SW480 (cell line): ENCODE measurements around the gene NSUN2.

Source experiments
- DNase-seq: peaks from one replicate; pipeline ENCODE4 v3.0.0-alpha.2; 2016; ENCODE audit warnings: low spot score

The NSUN2 gene

DNA sequence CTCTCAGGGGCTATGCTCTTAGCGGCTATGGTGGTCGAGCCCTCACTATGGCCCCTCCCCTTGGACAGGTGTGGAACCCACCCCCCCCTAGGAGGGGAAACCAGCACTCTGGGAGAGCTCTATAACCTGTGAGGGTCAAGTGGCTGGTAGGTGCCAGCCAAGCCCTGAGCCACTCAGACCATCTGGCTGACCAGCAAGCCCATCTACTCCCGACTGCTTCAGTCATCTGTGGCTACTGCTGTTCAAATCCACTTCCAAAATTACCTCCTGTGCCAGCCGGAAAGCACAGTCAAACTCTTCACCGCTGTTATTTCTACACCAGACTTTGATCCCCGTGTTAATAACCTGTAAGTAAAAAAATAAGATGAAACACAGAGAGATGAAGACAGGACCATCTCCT, 28.5 kb downstream of the NSUN2 start:
- no peak for DNase-seq

DNA sequence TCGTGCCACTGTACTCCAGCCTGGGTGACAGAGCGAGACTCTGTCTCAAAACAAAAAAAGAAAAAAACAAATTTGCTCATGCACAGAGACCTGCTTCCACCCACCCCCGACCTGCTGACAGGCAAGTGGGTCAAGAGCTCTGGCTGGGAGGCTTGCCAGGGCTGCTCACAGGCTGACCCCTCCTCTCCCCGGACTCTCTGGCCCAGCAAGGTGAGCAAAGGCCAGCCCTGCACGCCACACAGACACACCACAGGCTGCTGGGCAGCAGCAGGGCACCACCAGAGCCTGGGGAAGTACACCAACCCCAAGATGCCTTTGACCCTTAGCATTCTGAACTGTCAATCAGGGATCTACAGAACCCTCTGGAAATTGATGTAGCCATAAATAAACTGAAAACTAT, 29.2 kb downstream of the NSUN2 start:
- no peak for DNase-seq

GRCh38 chr5:6602441-6602840, 30.4 kb downstream of the NSUN2 start:
- DNase-seq: no peak

- DNase-seq: no peak
These were observed 31.0 kb downstream of the NSUN2 start for GRCh38 chr5:6601816-6602215.

DNA sequence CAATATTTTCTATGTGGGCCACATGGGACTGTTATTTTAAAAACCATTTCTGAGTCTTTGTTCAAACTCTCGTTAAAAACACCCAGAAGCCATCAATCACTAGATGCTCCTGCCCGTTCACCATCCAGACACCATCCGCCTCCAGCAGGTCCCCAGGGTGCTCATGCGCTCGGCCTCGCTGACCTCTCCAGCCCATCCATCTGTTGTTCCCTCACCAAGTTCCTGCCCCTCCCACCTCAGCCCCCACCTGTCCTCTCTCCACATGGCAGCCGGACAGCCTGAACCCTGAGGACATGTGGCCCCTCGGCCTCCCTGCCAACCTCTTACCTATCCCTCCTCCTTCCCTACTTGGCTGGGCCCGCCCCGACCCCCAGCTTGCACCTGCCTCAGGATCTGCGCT, 31.6 kb downstream of the NSUN2 start:
- no peak for DNase-seq

DNA sequence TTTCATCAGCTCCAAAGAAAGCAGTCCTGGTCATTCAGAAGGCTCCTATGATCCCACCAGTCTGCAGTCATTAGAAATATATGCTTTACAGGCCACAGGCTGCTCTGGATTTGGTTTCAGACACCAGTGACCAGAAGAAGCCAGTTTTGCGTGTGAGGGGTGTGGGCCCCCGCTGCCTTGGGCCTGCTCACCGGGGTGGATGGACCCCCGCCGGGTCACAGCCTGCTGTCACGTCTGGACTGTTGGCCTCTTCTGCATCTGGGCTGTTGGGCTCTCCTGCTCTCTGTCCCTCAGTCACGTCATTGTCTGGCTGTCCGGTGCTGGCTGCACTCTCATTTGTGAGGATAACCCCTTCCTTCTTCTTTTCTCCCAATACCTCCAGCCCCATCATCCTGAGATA, 33.1 kb downstream of the NSUN2 start:
- DNase-seq: no peak

- DNase-seq: no peak
These were observed 34.4 kb downstream of the NSUN2 start for GRCh38 chr5:6598351-6598900.

DNA sequence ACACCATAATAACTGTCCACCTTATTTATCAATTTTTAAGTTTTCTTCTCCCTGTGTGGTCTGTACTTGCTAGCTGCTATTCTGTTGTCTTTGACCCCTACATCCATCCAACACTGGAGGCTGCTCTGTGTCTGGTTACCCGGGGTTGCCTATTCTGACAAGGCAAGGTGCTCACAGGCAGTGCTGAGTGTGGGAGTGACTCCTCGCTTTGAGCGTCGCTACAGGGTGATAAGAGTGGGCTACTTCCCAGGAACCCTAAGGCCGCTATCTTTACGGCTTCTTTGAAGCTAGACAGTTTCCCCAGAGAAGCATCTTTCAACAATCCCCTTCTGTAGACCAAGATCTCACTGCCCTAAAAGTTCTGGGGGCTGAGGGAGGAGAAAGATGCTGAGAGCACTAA, 35.3 kb downstream of the NSUN2 start:
- DNase-seq: no peak

DNA sequence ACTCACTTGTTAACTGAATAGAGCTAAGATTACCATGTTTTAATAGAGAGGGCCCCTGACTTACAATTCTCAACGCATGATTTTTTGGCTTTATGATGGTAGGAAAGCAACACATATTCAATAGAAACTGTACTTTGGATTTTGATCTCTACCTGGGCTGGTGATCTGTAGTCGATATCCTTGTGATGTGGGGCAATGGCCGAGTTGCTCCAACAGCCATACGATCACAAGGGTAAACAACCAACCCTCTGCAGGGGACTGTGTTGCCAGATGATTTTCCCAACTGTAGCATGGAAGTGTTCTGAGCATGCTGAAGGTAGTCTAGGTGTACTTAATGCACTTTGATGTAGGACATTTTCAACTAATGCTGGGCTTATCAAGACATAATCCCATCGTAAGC, 36.5 kb downstream of the NSUN2 start:
- DNase-seq: no peak

- no peak for DNase-seq
These were observed 37.4 kb downstream of the NSUN2 start for GRCh38 chr5:6595405-6595804.

GRCh38 chr5:6594066-6594465, 38.8 kb downstream of the NSUN2 start:
- DNase-seq: no peak

GRCh38 chr5:6593148-6594016, 39.5 kb downstream of the NSUN2 start:
- no peak for DNase-seq

GRCh38 chr5:6592601-6593000, 40.2 kb downstream of the NSUN2 start:
- DNase-seq: no peak

DNA sequence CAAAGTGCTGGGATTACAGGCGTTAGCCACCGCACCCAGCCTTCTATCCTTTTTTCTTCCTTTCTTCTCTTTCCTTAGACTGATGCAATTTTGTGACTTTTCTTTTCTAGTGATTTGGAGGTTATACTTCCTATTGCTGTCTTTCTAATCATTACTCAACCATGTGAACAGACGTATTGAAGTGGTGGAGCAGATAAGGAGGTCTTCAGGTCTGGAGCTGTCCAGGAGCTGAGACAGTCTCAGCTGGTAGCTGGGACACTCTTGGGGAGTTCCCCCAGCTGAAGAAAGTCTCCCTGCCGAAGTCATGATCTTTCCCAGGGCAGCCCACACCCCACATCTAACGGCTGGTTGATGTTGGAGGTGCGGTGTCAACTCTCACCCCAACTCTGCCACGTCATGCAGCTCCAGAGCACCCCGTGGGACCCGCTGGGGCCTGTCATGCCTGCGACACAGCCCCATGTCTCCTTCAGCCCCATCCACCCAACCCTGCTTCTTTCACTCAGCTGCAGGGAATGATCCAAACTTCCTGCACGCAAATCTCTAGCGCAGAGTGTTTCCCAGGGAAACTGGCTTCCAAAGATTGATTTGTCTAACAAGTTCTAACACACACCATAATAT, 41.1 kb downstream of the NSUN2 start:
- DNase-seq: no peak

DNA sequence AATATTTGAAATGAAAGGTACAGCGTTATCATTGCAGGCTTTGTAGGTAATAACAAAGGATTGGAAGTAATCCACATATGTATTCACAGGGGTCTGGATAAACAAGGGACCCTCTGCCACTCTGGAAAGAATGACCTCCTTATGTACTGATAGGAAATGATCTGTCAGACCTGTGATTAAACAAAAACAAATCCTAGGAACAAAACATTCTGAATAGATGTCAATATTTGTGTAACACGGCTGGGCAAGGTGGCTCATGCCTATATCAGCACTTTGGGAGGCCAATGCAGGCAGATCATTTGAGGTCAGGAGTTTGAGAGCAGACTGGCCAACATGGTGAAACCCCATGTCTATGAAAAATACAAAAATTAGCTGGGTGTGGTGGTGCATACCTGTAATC, 42.3 kb downstream of the NSUN2 start:
- no peak for DNase-seq

GRCh38 chr5:6587171-6587570, 45.7 kb downstream of the NSUN2 start:
- no peak for DNase-seq

DNA sequence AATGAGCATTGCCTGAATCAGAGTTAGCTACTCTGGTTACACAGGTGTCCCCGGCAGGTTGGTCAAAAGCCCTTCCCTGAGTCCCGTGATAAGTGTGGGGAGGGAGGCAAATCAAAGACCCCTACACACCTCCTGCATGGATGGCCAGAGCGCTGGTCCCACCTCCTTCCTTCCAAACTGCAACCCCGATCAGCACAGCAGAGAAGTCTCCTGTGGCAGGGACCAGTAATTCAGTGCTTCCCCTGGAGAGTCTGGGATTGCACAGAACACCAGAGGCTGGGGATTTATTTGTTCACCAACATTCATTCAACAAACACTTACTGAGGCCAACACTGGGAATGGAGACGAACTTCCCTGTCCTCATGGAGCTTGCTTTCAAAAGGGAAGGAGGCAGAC, 46.2 kb downstream of the NSUN2 start:
- no peak for DNase-seq

DNA sequence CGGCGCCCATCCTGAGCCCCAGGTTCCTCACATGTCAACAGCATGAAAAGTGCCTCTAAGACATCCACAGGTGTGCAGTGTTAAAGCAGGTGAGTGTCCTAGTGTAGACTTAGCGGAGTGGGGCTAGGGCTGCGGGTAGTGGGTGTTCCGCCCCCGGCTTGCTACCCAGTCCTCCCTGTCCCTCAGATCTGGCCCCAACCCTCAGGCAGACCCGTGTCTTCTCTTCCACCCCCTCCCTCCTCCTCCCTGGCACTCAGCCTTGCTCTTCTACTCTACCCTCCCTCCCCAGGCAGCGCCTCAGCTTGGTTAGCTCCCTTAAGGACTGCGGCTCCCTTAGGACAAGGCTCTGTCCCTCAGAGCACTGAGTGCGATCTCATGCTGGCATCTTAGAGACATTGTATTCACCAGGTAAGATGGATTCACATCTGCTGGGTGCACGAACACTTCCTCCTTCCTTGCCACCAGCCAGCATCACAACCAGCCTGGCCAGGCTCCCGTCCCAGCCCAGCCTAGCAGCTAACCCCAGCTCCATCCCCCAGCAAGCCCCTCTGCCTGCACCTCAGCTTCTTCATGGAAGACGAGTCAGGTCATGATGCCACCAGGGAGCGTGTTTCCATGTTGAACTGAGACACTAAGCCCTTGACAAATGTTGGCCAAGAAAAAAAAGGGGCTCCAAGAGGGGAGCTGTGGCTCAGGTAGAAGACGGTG, 46.8 kb downstream of the NSUN2 start:
- no peak for DNase-seq

GRCh38 chr5:6585168-6585567, 47.7 kb downstream of the NSUN2 start:
- DNase-seq: no peak

DNA sequence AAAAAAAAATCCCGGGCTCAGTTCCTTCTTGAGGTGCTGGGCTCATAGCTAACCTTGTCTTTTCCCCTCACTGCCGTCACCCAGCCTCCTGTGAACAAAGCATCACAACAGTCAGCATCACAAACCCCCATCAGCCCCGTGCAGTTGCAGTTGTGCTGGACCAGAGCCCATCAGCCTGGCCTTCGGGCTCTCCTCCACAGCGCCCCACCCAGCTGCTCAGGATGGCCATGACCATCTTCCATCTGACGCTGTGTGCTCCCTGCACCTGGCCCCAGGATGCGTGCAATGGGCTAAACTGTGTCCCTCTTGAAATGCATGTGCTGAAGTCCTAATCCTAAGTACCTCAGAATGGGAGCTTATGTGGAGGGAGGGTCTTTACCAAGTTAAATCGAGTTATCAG, 48.1 kb downstream of the NSUN2 start:
- no peak for DNase-seq

GRCh38 chr5:6584101-6584645, 48.7 kb downstream of the NSUN2 start:
- no peak for DNase-seq

DNA sequence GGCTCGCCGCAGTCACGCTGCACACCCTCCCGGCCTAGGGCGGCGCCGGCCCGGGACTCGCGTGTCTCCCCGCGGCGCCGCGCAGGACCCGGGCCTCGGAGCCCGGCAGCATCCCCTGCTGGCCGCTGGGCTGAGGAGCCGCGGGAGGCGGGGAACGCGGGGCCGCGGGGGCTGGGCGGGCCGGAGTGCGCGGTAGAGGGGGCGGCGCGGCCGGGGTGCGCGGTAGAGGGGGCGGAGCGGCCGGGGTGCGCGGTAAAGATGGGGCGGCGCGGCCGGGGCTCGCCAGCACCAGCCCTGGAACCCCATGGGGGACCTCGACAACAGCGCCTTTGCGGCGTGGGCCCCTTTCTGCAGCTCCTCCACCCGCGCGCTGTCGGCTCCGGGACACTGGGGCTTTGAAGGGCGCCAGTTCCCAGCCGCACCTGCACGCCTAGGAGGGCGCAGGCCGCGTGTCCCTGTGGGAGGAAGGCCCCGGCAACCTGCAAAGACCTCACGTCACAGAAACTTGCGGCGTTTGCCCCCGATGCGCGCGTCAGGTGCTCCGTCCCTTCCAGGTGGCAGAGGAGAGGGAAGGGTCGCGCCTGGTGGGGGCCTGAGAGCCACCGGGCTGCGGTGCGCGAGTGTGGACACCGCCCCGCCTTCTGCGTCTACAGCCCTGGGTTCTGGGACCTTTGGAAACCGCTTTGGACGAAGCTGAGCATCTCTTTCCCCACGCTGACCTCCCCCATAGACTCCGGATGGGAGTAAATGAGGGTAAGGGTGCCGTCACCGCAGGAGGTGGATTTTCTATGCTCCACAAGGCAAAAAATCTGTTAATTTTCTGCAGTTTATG, 49.6 kb downstream of the NSUN2 start:
- DNase-seq: no peak
